Daoy (cell line): ENCODE measurements around the gene DMRT1. TPM values are rescaled to one million over a fixed set of nuclear protein-coding genes. Genes with fewer than 3 reads are reported as not detected.
A peak's percentile ranks its signal among the peaks of the same experiment; 100 is the strongest.

ENCODE experiments used
- DNase-seq: peaks from one replicate; pipeline ENCODE4 v3.0.0-alpha.2; 2015; ENCODE audit warnings: low read depth
- total RNA-seq: library from RNA; depleted of rRNA; stranded (reverse); fragments of >200 nt; shearing (Covaris generic); gene quantifications from 2 replicates; pipeline ENCODE4 v1.2.3, GENCODE V29; 2014

DMRT1 gene
- total RNA-seq, 1 experiment from 2014 or later, result 0.46 TPM

DNA sequence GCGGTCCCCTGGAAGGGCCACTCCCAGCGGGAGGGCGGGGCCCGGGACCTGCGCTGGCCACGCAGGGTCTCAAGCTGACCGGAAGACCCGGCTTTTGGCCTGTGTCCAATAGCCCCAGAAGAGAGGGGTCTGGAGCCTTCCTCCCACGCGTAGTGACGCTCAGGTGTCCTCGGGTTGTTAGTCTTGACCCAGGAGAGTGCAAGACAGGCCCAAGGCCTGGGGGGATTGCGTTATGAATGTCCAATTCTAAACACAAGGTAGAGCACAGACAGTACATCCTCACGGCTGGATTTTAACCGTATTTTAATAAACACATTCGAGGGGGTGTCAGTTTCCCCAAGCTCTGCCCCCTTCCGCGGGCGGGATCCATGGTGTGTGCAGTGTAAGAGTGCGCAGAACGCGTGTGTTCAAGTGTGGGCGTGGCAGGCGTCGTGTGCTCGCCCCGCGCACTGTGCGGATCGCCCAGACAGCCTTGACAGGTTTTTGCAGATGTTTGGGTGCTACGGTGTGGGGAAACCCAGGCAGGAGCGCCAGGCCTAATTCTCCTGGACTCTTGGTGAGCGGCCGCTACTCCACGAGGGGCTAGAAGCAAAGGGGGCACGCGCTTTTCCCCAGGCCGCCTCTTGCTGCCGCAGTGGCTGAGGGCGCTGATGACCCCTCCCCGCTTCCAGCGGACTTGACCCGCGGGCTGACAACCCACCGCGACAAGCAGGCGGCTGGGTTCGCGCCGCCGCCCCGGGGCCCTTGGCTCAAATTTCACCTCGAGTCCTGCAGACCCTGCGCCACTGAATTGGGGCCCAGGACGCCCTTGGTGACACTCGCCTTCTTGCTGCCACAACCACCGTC is 128.9 kb downstream of the DMRT1 start:
- DNase-seq, result no peak

DNA sequence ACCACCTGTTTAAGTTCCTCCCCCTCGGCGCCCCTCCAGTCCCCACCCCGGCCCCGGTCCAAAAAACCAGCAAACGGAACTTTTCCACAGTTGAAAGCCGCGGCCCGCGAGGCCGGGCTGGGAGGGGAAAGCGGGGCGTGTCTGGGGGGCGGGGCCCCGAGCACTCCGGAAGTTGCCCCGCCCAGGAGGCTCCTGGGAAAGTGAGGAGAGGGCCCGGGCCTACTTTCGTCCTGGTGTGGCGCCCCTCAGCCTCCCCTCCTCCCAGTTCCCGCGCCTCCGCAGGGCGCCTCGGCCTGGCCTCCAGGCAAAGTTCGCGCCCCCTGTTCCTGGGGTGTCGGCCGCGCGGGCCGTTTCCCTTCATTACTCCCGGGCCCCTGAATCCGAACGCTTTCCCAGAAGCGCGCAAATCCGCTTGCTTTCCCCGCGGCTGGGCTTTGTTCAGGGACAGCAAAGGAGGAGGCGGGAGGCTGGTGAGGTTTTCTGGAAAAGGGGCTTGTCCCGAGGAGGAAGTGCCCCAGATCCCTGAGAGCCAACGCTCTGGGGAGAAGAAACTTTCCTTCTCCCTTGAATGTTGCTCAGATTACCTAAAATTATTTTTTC is 130.5 kb downstream of the DMRT1 start:
- DNase-seq, result no peak

DNA sequence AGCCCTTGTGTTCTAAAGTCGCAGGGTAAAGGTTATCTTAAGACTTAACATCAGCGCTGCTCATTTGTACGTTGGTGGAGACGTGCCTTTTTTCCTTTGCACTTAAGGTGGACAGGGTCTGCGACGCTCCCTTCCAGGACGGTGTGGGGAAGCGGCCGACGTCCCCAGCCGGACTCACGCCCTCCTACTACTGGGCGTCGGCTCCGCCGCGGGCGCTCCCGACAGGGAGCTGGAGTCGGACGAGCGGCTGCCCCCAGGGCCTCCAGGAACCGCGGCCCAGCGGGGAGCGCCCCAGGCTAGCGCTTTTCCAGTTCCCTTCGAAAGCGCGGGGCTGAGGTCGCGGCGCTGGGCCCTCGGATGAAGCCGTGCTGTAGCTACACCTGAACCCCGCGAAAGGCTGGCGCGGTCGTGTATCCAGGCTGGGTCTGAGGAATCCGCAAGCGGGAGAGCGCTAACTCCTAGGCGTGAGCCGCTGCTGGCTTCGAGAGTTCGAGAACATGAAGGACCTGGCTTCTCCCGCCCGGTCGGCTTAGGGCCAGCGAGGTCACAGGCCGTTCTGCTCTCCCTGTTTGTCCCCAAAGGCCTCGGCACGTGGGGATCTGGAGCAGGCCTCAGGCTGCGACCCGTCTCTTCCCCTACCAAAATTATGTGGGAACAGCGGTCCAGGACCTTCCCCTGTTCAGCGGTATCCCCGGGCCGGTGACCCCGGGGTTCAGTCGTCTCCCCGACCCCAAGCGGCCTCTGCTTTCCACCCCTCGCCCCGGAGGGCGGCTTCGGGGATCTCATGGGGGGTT is 131.2 kb downstream of the DMRT1 start:
- no peak for DNase-seq

DNA sequence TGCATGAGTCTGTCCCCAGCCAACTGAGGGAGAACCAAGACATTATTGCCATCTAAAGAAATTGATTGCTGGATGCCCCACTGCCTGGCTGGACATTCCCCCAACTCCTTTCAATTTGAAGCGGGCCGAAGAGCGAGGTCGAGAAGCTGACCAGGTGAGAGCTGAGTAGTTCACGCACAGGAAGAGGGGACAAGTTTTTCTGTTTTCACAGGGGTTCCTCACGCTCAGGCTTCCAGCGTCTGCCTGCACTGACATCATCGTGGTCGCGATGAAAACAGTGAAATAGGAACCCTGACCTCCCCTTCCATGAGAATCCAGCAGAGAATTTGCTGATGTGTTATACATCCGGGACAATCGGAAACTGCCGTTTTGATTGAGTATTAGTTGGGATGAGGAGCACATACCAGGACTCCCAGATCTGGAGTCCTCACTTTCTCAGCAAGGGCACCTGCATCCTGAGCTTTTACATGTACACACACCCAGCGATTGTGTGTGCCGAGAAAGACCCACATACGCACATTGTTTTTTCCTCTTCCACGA is 131.9 kb downstream of the DMRT1 start:
- no peak for DNase-seq

DNA sequence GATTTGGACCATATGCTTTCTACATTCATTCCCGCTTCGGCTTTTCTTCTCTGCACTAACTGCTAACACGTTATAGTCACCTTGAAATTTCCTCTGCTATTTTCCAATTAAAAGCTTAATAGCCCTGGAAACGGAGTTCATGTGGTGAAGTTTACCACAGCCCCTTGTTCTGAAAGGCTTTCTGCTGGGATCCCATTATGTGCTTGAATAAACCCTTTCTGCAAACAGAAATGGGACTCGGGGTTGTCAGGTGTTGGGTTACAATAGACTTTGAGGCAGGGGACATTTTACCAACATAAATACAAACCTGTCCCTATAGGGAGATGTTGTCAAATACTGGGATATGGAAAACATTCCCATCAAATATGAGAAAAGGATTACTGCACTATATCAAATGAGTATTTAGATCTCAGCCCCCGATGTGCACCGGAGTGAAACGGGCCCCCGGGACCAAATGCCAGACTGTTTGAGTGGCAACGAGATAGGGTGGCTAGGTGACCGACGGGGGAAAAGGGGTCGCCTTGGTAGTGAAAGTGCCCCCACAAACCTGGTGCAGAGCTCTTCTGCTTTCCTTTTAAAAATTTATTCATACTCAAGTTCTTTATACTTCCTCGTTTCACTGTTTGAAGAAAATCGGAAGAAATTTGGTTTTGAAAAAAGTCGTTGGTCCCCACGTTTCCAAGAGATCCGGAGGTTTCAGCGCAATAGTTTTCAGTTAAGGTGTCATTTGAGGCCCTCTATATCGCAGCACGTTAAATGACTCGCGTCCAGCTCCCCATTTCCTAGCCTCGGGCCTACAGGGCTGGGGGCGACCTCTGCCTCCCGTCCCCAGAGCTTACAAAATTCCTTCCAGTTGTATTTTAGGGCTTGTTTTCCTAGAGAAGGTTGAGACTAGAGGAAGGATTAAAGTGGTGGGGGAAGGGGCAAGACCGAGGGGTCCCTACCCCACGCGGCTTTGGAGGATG is 132.8 kb downstream of the DMRT1 start:
- no peak for DNase-seq

DNA sequence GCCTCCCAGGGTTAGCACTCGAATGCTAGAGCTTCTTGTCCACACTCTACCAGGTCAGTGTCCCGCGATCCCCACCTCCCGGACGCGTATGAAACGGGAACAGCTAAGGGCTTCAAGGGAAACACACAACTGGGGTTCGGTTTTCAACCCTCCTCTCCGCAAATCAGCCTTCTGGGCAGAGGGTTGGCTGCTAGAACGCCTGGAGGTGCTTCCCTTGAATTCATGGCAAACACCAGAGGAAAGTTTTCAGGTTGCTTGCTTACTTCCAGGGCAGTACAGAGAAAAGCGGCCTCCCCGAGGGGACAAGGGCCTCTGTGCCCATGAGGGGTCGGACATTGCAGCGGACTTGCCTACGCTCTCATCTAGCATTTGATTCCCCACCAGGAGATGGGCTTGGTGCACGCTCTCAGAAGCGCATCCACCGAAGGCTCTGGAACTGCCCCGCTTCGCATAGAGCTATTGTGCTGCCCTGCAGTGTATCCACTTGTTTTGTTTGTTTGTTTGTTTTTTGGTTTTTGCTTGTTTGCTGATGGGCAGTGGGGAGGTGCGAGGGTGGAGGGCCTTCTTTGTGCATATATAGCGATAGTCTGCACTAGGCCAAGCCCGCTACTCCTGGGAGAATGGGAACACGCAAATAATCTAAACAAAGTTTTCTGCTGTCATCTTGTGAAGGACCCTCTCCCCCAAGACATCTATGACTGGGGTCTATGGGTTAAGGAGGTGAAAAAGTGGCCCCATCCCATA is 133.7 kb downstream of the DMRT1 start:
- DNase-seq, result no peak

DNA sequence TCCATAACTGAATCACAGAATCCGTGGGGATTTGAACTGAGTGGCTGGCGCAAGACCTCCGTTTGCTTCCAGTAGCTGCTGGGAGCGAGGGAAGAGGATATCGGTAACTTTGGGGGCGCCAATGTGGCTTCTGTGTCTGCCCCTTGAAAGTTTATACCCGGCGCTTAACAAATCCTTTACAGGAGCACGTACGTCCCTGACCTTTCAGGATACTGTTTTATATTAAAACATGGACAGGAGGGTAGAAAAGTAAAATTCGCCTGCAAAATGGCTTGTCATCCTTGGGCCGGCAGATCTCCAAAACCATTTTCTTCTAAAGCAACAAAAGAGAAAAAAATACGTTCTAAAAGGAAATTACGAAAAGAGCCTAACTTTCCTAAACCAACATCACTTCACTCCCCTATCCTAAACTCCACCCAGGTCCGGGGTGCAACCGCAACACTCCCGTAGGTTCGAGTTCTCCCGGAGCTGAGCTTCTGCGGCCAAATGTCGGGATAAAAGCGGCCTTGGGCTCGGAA is 134.3 kb downstream of the DMRT1 start:
- DNase-seq, result no peak

DNA sequence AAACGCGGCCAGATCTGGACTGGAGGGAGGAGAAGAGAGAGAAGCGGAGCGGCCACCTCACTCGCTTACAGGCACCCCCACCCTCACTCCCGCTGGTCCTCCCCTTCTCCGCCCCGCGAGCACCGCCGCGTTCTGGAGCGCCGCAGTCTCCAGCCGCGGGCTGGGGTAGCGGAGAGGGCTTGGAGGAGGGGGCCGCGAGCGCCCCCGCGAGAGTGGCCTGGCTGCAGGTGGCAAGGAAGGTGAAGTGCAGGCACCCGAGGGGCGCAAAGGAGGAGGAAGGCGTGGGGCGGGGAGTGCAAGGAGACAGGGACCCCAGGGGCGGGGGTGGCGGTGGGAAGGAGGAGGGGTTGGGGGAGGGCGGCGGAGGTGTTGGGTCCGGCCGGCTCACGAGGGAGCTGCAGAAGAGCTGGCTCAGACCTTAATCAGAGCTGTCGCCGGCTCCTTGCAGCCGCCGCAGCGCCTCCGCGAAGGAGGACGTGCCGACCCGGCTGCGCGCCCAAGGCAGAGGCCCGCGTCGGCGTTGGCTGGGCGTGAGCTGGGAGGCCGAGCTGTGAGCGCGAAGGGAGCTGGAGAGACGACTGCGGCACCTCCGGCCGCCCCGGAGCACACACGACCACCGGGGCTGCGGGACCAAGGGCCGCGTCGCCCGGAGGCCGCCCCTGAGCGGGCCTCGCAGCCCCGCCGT is 134.9 kb downstream of the DMRT1 start, which contains the start of gene DMRT3:
Gene DMRT3, plus strand, starts transcription at position 398 of the 685 bp plus-strand sequence. CDS start 347 bp downstream, outside the sequence.
- peak; percentile 66 for DNase-seq

DNA sequence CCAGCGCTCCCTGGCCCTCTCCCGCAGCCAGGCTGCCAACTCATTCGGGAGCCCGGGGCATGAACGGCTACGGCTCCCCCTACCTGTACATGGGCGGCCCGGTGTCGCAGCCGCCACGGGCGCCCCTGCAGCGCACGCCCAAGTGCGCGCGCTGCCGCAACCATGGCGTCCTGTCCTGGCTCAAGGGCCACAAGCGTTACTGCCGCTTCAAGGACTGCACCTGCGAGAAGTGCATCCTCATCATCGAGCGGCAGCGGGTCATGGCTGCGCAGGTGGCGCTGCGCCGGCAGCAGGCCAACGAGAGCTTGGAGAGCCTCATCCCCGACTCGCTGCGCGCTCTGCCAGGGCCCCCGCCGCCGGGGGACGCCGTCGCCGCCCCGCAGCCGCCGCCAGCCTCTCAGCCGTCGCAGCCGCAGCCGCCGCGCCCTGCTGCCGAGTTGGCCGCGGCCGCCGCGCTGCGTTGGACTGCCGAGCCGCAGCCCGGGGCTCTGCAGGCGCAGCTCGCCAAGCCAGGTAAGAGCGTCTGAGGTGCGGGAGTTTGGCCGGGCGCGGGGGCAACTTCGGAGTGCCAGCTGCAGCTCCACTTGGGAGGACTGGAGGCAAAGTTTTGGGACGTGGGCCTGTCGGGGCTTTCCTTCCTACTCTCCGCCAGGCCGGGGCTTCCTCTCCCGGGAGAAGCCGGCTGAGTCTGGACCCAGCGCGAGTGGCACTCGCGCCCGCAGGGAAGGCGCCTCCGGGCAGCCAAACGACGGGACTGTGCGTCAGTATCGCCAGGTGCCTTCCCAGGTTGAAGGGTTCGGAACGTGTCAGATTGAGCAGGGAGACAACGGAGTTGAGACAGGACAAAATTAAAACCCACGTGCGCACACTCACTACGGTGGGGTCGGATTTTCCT is 135.7 kb downstream of the DMRT1 start:
- DNase-seq, result no peak

DNA sequence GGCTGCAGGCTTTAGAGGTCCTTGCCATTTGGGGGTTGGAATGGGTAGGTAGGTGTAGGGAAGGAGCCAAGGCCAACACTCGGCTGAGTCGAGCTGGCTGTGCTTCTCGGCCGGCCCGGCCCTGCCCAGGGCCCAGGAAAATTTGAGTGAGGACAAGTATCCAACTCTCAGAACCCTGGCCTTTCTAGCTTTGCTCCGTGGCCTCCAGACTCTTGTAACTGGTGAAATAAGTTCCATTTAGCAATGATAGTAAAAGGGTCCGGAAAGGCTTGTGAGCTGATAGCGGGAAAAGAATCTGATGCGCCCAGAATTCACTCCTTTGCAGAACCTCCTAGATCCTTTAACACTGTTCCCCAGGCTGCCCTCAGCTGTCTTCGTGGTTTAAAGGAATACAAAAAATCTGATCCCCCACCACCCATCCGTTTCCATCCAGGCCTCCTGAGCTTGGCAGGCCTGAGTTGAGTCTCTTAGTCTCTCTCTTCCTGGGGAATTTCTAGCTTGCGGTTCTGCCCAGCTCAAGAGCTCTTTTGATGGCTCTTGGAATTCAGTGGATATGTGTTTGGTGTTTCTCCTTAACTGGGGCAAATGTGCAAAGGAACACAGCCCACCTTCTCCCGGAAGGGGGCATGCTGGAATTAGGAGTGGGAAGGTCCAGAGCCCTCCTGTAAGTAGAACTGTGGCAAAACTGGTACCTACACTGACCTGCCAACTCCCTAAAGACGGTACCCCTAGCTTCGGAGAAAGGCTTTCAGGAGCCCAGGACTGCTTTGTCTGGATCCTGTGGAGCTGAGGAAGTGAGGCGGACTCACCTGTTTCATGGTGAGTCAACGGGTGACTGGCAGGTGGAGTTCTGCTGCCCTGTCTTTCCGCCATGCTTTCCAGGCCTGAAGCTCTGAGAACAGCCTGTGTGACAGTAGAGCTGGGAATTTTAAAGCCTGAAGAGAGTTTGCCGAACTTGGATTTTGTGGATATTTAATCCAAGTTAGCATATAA is 136.6 kb downstream of the DMRT1 start:
- no peak for DNase-seq

DNA sequence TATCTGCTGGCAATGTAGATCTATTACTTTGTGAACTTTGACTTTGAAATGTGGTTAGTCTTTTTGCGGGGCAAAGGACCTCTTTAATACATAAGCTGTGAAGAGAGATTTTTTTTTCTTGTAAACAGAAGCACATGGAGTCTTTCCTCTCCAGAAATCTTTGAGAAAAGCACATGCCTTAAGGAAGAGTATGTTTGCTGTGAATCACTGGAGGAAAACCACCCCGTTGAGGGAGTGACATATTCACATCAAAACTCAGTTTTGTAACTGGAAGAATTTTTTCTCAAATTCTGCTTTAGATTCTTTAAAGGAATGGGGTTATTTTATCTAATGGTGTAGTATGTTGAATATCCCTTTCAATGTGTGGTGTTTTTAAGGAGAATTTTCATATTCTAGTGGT is 138.5 kb downstream of the DMRT1 start:
- DNase-seq, result no peak

DNA sequence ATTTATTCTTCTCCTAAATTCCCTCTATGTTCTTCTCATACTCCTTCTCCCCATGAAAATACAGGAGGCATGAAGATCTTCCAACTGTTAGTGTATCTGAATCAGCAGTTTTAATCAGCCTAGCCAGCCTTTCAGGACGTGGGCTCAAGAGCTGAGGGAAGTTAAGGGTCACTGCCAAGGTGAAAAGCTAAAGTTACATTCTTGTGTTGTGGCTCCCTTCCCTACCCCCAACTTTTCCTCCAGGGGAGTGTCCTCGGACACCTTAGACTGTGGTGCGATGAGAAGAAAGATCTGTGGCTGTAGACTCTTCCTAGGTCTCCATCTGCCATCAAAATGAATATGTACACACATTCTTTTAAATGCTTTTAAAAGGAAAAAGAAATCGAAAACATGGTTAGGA is 139.1 kb downstream of the DMRT1 start:
- DNase-seq, result no peak

DNA sequence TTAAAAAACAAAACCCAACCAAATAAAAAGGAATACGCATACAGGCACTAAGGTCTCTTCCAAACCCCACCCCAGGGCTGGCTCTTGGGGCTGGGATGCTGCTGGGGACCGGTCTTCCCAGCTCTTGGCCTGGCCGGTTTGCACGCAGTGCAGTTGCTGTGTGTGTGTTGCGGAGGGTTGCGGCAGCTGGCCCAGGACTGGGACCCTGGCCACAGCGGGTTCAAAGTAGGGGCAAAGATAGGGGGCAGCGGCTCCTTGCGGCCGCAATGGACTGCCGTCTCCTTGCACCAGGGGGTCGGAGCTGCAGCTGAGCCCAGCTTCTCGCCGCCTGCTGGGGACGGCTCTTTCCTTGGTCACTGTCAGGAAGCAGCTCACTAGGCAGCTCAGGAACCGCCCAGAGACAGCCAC is 140.0 kb downstream of the DMRT1 start:
- no peak for DNase-seq

DNA sequence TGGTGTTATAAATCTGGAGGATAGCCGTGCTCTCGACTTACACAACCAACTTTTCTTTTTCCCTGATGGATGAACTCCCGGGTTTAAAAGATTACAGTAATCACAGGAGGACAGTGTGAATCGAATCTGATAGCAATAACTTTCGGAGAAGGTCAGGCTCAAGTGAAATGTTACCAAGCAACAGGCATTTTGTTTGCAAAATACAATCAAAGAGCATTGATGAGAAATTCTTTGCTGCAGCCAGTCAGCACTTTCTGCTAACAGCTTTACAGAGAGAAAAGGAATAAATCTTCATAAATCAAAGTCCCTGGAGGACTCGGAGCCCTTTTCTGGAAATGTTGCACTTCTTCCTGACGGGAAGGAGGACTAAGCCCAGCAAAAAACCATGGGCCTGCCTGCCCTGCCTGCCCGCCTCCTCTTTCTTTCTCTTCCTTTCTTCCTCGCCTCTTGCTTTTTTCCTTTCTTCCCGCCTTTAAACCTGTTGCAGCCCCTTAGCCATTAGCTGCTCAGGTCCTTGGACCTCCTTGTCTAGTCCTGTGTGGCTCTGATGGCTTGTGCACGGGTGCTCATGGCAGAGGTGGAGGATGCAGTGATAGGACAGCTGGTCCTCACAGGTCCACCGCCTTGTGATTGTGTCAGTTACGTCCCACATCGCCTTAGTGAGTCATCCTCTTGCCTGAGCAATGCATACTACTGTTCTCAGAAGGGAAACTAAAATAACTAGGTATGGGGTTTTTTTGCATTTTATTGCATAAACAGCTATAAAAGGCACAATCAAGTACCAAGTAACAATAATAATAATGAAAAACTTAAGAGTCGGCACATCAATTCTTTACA is 141.1 kb downstream of the DMRT1 start:
- DNase-seq, result peak; percentile 75

DNA sequence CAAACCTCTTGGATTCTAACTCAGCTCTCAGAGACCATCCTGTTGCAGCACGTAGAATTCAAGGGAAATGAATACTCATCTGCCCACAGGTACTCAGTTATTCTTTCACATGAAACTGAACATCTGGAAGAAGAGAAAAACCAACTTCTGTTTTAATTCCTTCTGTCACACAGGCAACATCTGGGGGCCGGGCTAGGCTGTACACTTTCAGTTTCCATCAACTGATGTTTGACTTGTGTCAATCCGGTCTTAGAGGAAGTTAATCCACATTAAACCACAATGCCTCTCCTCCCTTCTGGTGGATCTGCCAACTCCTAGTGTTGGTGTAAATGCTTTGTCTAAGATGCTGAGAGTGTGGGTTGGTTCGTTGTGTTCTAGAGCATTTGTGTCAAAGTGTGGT is 152.5 kb downstream of the DMRT1 start:
- DNase-seq, result no peak

DNA sequence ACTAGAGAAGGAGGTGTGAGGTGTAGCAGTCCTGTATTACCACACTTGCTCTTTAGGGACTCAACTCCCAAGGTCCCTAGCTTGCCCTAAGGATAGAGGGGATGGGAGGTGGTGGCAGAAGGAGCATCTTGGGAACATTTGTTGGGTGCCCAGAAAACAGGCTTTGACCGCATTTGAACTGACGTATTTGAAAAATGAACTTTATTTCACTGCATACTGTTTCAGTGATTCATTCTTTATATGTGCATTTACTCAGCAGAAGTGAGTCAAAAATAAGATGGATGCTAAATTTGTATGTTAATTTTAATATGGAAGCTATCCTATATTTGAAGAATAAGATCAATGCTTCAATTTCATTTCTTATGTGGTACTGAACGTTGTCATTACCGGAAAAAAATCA is 153.7 kb downstream of the DMRT1 start:
- DNase-seq, result peak; percentile 51
